ENCODE results near the gene RGS9. TPM values are rescaled to one million over a fixed set of nuclear protein-coding genes. Genes with fewer than 3 reads are reported as not detected.

Gene RGS9
- total and polyA plus RNA-seq, 10 of the 15 experiments (the other 5 are each of a cell fraction or from before 2014, with no cell fraction given): 1.1 to 10.6 (median 5.6) TPM

DNA sequence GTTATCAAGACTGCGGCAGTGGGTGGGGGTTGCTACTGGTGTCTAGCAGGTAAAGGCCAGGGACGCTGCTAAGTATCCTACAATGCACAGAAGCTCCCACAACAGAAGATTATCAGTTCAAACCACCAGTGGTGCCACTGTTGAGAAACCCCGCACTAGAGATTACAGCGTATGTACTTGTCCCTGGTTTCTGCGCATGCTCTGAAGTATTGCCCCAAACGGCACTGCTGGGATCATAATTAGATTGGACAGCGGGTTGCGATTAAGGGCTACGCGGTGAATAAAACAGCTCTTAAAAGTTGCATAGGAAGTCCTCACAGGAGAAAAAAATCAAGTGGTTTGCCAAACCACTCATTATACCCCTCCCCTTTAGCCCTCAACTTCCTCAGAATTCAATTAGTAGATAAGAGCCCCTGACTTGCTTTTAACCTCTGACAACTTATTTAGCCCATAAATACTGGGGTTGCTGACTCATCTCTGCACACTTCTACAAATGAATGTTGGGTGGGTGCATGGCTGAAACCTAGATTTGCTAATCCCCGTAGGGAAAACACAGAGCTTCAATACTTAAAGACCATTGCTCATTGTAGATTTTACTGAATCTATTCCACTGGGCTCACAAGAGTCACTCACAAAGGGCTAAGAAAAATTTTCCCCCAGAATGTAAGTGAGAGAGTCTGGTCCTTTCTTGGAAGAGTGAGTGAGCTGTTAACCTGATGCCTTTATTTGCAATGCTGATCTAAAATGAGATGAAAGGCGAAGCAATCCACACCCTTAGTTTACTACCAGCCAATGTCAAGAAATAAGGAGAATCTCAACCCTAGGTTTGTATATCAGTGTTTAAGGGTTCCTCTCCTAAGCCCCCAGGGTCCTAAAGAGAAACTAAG, 91.8 kb downstream of the RGS9 start (continued):
- TF ChIP-seq, protein P1, sequence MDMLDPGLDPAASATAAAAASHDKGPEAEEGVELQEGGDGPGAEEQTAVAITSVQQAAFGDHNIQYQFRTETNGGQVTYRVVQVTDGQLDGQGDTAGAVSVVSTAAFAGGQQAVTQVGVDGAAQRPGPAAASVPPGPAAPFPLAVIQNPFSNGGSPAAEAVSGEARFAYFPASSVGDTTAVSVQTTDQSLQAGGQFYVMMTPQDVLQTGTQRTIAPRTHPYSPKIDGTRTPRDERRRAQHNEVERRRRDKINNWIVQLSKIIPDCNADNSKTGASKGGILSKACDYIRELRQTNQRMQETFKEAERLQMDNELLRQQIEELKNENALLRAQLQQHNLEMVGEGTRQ (IDR thresholded peaks at IDR 0.05; ENCODE audit: borderline replicate concordance, low read depth, low read length): no peak
- TF ChIP-seq NFIC (IDR thresholded peaks at IDR 0.05; ENCODE audit: low read depth, low read length) (peak; percentile 93), NFXL1 (IDR thresholded peaks at IDR 0.05; ENCODE audit: borderline replicate concordance) (no peak), RUNX3 (IDR thresholded peaks at IDR 0.05; ENCODE audit: low read length) (peak; percentile 95), IKZF1 (conservative IDR thresholded peaks at IDR 0.05) (peak; percentile 75), CBFB (IDR thresholded peaks at IDR 0.05; ENCODE audit: low read depth) (peak; percentile 73; the same call in 1 of the 2 replicates), TCF12 (IDR thresholded peaks at IDR 0.05; ENCODE audit: low read depth, low read length) (0 out of 2 replicates have a peak, but pooled peaks have one; percentile 5), NR2C1 (IDR thresholded peaks at IDR 0.05) (no peak), MEF2B (IDR thresholded peaks at IDR 0.05; ENCODE audit: partially characterized antibody, poor library complexity, severe bottlenecking) (peak; percentile 93), TCF7 (IDR thresholded peaks at IDR 0.05; ENCODE audit: borderline replicate concordance) (no peak), ETV6 (conservative IDR thresholded peaks at IDR 0.05 in 1 of 2, IDR thresholded peaks at IDR 0.05 in 1 of 2; ENCODE audit: borderline replicate concordance in 1 of 2, low read depth in 1 of 2) (peak in 1 of 2 experiments; percentile 60; a peak in 1 of 4 replicates), MTA2 (IDR thresholded peaks at IDR 0.05; ENCODE audit: low read depth) (peak; percentile 98), CBX3 (IDR thresholded peaks at IDR 0.05; ENCODE audit: borderline replicate concordance, low read depth) (no peak), ZNF622 (IDR thresholded peaks at IDR 0.05) (no peak), NRF1 (conservative IDR thresholded peaks at IDR 0.05; ENCODE audit: low read depth, low read length) (no peak), CREM (IDR thresholded peaks at IDR 0.05; ENCODE audit: low read depth) (peak; percentile 79), NR2C2 (IDR thresholded peaks at IDR 0.05; ENCODE audit: borderline replicate concordance, control insufficient read depth, insufficient read length, low read depth) (no peak)
- TF ChIP-seq, protein P2, sequence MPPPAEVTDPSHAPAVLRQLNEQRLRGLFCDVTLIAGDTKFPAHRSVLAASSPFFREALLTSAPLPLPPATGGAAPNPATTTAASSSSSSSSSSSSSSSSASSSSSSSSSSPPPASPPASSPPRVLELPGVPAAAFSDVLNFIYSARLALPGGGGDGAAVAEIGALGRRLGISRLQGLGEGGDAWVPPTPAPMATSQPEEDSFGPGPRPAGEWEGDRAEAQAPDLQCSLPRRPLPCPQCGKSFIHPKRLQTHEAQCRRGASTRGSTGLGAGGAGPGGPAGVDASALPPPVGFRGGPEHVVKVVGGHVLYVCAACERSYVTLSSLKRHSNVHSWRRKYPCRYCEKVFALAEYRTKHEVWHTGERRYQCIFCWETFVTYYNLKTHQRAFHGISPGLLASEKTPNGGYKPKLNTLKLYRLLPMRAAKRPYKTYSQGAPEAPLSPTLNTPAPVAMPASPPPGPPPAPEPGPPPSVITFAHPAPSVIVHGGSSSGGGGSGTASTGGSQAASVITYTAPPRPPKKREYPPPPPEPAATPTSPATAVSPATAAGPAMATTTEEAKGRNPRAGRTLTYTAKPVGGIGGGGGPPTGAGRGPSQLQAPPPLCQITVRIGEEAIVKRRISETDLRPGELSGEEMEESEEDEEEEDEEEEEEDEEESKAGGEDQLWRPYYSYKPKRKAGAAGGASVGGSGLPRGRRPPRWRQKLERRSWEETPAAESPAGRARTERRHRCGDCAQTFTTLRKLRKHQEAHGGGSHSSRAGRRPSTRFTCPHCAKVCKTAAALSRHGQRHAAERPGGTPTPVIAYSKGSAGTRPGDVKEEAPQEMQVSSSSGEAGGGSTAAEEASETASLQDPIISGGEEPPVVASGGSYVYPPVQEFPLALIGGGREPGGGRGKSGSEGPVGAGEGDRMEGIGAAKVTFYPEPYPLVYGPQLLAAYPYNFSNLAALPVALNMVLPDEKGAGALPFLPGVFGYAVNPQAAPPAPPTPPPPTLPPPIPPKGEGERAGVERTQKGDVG (CRISPR knock-in tag; IDR thresholded peaks at IDR 0.05): no peak
- TF ChIP-seq, protein P3, sequence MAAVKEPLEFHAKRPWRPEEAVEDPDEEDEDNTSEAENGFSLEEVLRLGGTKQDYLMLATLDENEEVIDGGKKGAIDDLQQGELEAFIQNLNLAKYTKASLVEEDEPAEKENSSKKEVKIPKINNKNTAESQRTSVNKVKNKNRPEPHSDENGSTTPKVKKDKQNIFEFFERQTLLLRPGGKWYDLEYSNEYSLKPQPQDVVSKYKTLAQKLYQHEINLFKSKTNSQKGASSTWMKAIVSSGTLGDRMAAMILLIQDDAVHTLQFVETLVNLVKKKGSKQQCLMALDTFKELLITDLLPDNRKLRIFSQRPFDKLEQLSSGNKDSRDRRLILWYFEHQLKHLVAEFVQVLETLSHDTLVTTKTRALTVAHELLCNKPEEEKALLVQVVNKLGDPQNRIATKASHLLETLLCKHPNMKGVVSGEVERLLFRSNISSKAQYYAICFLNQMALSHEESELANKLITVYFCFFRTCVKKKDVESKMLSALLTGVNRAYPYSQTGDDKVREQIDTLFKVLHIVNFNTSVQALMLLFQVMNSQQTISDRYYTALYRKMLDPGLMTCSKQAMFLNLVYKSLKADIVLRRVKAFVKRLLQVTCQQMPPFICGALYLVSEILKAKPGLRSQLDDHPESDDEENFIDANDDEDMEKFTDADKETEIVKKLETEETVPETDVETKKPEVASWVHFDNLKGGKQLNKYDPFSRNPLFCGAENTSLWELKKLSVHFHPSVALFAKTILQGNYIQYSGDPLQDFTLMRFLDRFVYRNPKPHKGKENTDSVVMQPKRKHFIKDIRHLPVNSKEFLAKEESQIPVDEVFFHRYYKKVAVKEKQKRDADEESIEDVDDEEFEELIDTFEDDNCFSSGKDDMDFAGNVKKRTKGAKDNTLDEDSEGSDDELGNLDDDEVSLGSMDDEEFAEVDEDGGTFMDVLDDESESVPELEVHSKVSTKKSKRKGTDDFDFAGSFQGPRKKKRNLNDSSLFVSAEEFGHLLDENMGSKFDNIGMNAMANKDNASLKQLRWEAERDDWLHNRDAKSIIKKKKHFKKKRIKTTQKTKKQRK (IDR thresholded peaks at IDR 0.05; ENCODE audit: low read depth, low read length): no peak

Measured in GM12878 (cell line).